ENCODE data around the gene TUBA1B.

The TUBA1B gene

DNA sequence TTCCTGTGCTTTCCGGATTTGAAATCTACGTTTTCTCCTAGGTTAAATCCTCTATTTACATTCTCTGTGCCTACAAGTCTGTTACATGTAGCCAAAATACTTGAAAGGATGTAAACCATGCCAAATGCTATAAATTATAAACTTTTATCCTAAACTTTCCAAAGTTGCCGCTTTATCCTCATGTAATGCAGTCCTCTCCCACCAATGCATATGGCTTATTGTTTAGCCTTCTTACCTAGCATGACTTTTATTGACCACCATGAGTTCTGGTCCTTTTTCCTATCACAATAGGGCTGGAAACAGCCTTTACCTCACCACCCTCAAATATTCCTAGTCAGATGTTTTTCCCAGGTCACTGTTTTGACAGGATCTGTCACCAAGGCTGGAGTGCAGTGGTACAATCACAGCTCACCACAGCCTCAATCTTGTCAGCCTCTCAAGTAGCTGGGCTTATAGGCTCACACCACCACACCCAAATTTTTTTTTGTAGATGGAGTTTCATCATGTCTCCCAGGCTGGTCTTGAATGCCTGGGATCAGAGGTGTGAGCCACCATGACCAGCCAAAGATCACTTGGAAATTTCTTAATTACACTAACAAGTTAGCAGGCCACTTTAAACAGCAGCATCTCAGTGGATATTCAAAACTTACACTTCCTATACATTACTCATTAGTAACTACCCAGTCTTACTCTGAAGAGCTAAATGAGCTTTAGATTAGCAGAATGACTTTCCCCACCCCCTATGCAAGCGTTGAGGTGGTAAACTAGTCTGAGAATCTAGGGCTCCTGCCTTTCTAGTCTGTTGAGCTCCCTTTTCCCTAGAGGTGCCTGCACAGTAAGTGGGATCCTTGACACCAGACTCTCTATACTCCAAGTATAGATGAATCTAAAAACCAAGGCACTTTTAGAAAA, 4.1 kb downstream of the TUBA1B start:
- no peak for DNase-seq

DNA sequence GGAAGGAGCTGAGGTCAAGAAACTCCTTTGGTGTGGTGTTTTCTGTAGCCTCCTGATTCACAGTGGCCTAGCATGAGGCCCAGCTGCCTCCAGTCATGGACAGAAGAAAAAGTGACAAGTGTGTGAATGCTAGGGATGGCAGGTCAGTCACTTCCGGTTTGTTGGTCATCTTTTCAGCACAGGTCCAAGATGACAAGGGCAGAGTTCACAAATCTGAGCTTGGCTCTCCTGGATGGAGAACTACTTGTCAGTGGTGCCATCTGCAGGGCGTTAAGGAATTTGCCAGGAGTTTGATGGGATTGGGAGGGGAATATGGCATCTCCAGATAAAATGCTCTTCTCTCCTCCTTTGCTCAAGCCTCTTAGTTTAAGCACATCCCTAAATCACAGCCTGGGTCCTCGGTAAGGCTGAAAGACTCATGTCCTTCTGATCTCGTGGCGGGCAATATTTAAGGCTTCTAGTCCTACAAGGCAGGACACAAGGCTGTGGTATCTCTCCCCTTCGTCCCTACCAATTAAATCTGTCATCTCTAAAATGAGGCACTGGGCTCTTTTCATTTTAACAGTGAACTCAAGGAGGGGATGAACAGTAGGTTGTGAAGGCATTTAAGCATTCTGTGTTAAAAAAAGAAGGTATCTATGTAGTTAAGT, 10.0 kb downstream of the TUBA1B start:
- peak in 7 of 14 donors; percentile 6 to 44 (median 19) for DNase-seq

DNA sequence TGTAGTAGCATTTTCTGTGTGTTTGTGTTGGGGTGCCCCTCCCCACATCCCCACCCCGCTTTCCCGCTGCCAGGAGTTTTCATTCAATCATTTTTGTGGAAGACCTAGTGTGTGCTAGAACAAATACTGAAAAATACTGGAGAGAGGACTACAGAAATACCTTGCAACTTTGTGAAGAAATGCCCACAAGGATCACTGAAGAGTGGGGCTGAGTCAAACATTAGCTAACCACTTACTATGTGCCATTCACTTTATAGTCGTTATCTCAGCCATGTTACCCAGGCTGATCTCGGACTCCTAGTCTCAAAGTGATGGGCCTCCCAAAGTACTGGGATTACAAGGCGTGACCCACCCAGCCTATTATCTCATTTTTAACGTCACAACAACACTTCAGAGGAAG, 20.0 kb downstream of the TUBA1B start:
- DNase-seq, result no peak

DNA sequence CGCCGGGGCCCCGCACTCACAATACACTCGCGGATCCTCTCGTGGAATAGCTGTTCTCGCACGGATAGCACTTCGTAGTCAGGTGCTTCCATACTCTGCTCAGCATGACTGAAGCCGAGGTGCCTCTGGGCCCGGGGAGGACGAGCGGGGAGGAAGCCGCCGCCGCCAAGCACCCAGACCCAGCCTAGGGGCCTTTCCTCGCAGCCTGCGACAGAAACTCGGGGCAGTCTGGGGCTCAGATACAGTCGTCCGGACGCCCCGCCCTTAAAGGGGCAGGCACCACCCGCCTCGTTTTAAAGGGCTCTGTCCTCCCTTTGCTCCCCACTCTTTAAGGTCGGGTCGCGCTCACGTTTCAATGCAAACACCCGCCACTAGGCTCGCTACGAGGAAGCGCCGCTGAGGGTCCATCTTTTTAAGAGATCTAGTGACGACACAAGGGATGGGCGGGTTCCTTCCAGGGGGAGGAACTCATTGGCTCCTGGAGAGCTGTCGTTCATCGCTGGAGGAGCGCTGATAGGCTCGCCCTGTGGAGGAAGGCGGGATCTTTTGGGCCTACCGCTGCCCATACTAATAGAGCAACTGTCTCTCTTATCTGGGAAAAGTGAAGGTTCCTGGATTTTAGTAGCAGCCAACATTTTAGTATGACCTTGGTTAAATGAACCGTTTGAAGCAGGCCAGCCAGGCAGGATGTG, 20.6 kb downstream of the TUBA1B start, which contains the start of gene LMBR1L:
Gene LMBR1L (minus strand): TSS at position 384 of the 692 bp plus-strand sequence. CDS start 292 bp downstream, at position 92.
- DNase-seq, result peak; percentile 48 to 97 (median 88)

DNA sequence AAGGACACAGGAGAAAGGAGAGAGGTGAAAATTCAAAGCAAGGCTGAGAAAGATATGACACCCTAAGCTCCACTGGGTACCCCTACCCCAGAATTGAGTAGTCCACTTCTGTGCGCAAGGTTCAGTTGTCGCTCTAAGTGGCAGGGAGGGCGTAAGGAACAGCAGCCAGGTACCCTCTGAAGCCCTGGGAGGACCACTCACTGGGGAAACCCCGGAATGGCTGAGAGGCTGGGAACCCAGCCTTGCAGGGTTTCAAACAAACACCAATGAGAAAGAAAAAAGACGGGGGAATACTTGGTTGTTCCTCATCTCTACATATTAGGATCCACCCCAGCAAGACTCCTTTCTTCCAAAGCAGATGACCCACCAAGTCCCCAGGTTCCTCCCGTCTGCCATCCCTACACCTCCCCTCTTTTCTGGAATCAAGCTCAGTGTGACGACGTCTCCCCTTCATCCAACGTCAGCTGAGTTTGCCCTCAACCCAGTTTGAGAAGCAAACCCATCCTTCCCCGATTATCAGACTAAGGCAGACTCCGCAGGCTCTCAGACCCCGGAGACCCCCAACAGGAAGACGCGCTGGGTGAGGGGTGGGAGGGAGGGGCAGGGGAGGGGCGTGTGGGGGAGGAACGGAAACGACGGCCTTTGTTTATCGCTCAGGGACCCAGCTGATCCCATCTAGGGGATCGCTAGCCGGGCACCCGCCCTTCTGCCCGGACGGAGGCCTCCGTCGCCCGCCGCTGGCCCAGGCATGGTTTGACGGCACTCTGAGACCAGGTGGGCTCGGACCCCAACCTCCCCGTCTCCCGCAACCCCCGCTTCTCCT, 21.3 kb downstream of the TUBA1B start:
- DNase-seq, result peak in 5 of 14 donors; percentile 49 to 67 (median 57)

DNA sequence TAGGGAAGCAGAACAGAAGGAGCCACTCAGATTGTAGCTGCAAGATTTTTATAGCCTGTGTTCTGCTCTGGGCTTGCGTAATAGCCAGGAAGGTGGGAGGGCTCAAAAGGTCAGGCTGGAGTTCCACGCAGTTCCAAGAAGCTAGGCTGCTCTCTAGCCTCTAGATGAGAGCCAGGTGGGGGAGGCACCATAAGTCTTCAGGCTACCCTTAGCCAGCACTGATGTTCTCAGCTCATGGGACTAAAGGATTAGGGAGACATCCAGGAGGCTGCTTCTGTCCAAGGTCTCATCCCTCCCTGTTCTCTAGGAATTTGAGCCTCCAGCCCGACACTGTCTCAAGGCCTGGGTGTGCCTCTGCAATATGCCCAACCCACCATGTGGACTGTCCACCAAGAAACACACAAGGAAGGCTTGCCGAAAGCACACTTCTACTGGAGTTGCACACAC, 22.2 kb downstream of the TUBA1B start:
- peak in 2 of 14 donors; percentile 6 to 23 for DNase-seq

DNA sequence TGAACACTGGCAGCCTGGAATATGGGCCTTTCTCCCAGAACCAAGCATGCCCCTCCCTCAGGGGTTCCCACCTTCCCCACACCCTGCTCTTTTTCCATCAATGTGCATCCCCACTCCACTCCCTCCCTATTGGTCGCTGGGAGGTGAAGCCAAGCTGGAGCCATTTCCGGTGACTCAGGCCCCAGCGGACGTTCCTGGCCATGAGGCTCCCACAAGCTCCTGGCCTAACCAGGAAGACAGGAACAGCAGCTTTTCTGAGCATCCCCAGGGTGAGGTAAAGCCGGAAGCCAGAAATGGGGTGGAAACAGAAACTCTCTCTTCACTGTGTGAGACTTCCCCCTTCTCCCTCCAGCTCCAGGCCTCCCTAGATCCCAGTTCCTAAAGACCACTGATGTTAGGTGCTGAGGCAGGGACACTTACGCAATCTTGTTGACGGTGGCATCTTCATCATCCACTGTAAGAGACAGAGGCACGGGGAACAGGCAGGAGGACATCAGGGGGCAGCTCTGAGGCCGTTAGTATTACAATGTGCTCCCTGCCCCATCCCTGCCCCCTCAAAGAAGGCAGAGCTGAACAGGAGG, 25.6 kb downstream of the TUBA1B start:
- peak in 1 of 14 donors; percentile 8 for DNase-seq

DNA sequence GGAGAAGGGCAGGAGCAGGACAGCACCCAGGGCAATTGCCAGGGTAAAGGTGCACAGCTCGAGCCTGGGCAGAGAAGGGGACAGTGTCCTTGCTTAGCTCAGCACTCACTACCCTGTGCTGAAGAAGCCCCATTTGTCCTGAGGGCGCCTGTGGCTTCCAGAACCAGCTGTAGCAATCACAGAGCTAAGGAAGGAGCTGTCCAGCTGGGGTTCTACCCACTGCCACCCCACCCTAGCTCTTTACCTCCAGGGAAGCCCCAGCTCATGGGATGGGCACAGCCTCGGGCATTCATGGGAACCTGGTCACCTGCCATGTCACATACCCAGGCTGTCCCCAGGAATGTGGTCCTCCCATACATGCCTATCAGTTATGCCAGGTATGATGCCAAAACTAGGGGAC, 26.4 kb downstream of the TUBA1B start:
- DNase-seq, result no peak

DNA sequence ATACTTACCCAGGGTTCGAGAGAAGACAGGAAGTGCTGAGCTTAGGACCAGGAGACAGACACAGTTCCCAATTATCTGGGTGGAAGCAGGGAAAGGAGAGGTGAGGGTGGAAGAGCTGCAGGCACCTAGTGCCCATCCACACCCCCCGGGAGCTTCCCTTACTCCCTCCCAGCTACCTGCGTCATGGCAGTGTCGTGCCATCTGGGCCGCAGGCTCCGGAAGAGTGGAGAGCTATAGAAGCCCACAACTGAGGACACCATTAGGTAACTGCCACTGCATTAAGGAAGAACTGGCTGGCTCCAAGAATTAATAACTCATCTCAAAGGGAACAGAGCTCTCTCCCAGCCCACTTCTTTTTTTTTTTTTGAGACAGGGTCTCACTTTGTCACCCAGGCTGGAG, 30.8 kb downstream of the TUBA1B start:
- DNase-seq, result no peak

DNA sequence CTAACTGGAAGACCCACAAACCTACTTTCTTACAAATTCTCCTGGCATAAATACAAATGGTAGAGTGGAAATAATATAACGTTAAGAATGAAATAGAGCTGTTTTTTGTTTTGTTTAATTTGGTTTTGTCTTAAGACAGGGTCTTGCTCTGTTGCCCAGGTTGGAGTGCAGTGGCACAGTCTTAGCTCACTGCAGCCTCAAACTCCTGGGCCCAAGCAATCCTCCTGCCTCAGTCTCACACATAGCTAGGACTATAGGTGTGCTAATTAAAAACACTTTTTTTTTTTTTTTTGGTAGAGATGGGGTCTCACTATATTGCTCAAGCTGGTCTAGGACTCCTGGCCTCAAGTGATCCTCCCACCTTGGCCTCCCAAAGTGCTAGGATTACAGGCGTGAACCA, 32.5 kb downstream of the TUBA1B start:
- DNase-seq, result no peak

DNA sequence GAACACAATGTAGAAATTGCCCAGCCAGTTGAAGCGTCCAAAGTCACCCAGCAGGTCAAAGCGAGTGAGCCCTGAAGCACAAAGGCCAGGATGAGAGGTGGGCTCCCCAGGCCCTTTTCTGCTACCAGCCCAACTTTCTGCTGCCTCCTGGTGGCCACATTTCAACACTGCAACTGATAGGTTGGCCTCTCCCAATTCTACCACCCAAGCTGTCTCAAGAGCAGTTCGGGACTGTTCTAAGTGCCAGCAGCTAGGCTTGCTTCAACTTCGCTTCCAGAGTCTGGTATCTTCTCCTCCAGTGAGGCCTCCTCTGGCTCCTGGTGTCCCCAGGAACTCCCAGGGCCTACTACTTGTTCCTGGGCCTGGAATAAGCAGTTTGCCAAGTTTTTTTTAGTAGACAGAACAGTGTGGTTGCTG, 33.2 kb downstream of the TUBA1B start:
- DNase-seq, result peak in 8 of 14 donors; percentile 6 to 49 (median 20)

DNA sequence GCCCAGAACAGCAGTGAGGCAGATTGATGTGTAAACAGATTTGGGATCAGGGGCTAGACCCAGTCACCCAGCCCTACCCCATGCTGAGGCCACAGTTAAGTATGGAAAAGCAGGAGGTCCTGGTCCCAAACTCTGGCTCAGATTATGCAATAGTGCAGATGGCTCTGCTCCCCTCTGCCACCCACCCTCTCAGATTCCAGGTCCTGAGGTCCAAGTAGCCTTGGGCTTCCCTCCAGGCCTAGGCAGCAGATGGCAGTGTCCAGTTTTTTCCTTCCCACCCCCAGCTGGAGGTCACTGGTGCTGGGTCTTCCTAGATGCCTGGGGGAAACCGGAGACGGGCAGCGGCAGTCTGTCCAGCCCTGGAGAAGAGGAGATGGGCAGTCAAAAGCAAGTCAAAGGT, 33.8 kb downstream of the TUBA1B start:
- DNase-seq, result peak in 1 of 14 donors; percentile 19

DNA sequence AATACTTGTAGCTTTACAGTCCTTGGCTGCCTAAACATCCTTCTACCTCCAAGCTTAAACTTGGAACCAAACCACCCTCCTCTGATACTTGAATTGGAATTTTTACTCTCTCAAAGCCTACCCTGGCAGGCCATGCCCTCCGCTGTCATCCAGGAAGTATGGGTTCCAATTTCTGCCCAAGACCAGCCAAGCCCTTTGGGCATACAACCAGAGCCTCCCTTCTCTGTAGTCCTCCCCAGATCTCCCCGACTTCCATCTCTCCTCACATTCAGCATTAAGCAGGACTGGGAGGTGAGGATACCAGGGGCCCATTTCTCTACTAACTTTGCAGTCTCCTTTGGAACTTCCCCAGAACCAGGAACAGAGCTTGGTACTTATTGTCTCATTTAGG, 36.2 kb downstream of the TUBA1B start:
- DNase-seq, result no peak

DNA sequence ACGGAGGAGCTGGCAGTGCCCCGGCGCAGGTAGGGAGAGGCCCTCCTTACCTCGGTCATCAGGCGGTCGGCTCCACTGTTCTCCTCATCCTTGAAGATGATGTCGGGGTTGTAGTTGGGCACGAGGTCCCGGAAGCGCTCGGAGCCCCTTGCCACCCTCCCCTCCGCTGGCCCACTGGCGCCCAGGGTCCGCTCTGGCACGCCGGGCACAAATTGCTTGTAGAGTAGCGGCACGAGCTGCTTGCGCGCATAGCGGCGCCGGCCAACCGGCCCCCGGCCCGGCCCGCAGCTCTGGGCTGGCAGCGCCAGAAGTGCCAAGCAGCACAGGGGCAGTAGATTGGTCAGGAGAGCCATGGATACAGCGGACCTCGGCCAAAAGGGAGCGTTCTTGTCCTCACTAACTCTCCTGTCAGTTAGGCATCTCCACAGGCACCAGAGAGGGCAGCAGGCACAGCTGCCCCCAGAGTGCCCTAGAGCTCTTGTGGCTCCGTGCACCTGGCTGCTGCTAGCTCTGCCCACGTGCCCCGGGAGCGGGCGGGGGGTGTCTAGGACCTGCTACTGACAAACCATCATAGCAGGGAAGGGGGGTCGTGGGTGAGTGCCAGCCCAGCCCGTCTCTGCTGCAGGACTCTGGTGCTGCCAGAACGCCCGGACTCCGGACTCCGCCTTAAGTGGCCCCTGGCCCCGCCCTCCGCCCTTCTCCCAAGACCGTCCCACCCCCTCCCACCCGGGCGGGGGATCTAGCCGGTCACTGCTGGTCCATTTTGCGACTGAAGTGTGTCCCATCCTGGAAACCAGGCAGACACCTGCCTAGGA, 36.8 kb downstream of the TUBA1B start, which contains the start of gene DHH:
Gene DHH (minus strand): TSS at position 642 of the 815 bp plus-strand sequence. CDS start 289 bp downstream, at position 353.
- peak in 4 of 14 donors; percentile 13 to 39 (median 26) for DNase-seq

DNA sequence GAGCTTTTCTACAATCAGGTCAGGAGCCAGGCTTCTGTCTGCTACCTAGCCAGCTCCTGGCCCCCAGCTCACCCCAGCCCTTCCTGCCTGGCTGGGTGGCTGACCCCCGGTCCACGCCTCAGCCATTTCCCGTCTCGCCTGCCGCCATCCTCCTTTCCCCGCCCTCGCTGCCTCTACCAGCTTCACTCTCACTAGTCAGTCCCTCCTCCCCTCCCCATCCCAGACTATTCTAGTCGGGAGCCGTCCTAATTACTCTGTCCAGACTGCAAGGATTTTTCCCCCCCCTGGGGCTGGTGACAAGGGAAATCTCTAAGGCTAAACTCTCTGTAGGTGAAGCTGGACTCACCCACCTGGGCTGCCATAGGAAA, 37.4 kb downstream of the TUBA1B start:
- DNase-seq, result peak in 1 of 14 donors; percentile 10

DNA sequence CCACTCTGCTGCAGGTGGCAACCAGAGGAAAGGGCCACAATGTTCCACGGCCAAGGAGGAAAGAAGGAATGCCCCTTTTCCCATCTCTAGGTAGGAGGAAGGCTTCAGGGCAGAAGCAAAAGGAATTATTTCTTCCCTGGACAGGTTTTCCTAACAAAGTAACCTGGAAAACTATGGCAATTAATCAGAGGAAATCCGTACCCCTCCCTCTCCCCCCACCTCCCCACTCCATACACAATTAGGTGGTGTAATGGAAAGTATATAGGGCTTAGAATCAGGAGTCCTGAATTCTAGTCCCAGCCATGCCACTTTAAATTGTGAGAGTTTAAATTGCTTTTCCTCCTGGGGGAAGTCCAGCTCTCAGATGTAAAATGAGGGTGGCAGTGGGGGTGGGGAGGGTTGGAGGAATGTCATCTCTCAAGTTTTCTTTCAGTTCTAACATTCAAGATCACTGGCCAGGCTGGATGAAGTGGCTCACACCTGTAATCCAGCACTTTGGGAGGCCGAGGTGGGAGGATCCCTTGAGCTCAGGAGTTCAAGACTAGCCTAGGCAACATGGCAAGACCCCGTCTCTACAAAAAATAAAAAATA, 38.3 kb downstream of the TUBA1B start:
- DNase-seq, result no peak

DNA sequence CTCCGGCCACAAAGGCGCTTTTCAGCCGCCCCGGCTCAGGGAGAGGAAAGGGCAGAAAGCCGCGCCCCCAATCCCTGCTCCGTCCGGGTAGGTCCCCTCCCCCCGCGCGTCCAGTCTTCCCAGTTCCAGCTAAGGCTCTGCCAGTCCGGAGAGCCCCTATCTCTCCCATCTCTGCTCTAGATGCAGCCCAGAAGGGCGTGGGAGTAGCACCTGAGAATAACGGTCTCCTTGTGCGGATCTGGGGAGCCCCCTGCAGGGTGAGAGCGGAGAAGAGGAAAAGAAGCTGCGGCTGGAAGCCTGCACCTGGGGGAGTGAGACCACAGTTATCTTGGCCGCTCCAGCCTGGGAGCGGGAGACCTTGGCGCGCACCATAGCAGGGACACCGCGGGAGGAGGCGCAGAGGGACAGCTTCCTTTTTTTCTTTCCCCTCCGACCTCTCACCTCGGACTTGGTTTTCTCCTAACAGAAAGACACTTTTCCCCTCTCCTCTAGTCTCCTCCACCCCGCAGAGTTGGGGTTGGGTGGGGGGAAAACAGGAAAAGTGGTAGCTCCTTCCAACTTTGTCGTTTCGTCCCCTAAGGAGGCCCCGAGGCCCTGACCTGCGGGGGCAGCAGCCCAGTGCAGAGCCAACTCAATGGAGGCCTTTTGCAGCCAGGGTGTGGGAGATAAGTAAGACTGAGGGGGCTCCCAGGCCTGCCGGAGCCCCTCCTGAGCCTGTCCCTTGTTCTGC, 38.9 kb downstream of the TUBA1B start:
- peak in 5 of 14 donors; percentile 21 to 60 (median 44) for DNase-seq

DNA sequence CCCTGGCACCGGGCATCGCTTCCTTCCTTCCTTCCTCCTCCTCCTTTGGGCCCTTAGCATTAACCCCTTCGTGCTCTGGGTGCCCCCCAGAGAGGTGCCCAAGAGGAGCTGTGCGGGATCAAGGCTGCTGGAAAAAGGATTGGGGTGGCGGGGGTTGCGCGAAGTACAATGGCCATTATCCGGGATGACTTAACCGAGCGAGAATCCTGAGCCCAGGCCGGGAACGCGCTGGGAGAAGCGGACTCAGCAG, 39.4 kb downstream of the TUBA1B start:
- DNase-seq, result no peak

DNA sequence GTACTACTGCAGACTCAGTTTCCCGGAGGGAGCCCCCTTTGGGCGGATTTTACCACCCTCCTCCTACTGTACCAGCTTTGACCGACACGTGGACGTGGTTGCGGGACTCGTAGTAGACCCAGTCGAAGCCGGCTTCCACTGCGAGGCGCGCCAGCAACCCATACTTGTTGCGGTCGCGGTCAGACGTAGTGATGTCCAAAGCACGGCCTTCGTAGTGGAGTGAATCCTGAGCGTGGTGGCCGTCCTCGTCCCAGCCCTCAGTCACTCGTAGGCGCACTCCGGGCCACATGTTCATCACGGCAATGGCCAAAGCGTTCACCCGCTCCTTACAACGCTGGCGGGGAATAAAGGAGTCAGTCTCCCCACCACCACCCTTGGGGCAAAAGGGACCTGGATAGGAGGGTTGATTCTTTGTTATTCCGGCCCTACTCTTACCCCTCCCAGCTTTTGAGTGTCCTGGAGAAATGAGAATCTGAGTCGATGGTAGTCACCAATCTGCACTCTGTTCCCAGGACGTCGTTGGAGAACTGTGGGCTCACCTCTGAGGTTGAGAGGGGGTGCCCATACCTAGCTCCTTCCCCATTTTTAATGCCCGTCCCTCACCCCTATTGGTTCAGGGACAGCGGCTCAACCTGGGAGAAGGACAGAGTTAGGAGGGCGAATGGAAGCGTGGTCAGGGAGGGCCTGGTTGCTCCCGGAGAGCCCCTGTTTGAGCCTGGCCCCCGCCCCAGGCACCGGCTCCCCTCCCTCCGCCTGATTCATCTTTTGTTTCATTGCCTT, 39.9 kb downstream of the TUBA1B start:
- DNase-seq, result no peak

All from C1 segment of cervical spinal cord (tissue), 14 donors.